GM18499 (cell line): ENCODE measurements around the gene CAMKK1.

ENCODE experiments used
- ATAC-seq: cut with Tn5 transposase; IDR thresholded peaks from one replicate; pipeline ENCODE4 v1.9.1; 2021; ENCODE audit warnings: moderate number of reproducible peaks; ENCODE audit not compliant: insufficient read depth, unreplicated experiment

The CAMKK1 gene

GRCh38 chr17:3897731-3898130 is 4.9 kb upstream of the CAMKK1 start:
- ATAC-seq: no peak

- no peak for ATAC-seq
Observed at GRCh38 chr17:3896968-3897235, 4.0 kb upstream of the CAMKK1 start.

- no peak for ATAC-seq
Observed at GRCh38 chr17:3896108-3896967, 3.5 kb upstream of the CAMKK1 start.

- no peak for ATAC-seq
Observed at GRCh38 chr17:3895354-3895753, 2.5 kb upstream of the CAMKK1 start.

- ATAC-seq: no peak
Observed at GRCh38 chr17:3894911-3895343, 2.1 kb upstream of the CAMKK1 start.

GRCh38 chr17:3894188-3894587 is 1.3 kb upstream of the CAMKK1 start:
- ATAC-seq: no peak

GRCh38 chr17:3893720-3894116 is 865 bp upstream of the CAMKK1 start:
- ATAC-seq: no peak

GRCh38 chr17:3892095-3892998 is 506 bp downstream of the CAMKK1 start:
- ATAC-seq: no peak

- ATAC-seq: no peak
Observed at GRCh38 chr17:3891626-3892094, 1.2 kb downstream of the CAMKK1 start.

- no peak for ATAC-seq
Observed at GRCh38 chr17:3890878-3891219, 2.0 kb downstream of the CAMKK1 start.

- no peak for ATAC-seq
Observed at GRCh38 chr17:3890082-3890877, 2.6 kb downstream of the CAMKK1 start.

GRCh38 chr17:3889325-3890012 is 3.4 kb downstream of the CAMKK1 start:
- no peak for ATAC-seq

- no peak for ATAC-seq
Observed at GRCh38 chr17:3888343-3889171, 4.3 kb downstream of the CAMKK1 start.

GRCh38 chr17:3887804-3888203 is 5.0 kb downstream of the CAMKK1 start:
- ATAC-seq: no peak

- no peak for ATAC-seq
Observed at GRCh38 chr17:3887394-3887793, 5.5 kb downstream of the CAMKK1 start.

- no peak for ATAC-seq
Observed at GRCh38 chr17:3886776-3887175, 6.1 kb downstream of the CAMKK1 start.

- ATAC-seq: no peak
Observed at GRCh38 chr17:3885970-3886369, 6.9 kb downstream of the CAMKK1 start.

- ATAC-seq: no peak
Observed at GRCh38 chr17:3885271-3885670, 7.6 kb downstream of the CAMKK1 start.

- ATAC-seq: no peak
Observed at GRCh38 chr17:3884188-3884587, 8.7 kb downstream of the CAMKK1 start.
